HG03159 (cell line): ENCODE measurements around the gene ABO.
"Not testable (repeated sequence)": the region's sequence is repeated elsewhere in the genome, so short reads cannot be mapped to it uniquely, and the experiment has no call there.

Experiments used
- ATAC-seq: cut with Tn5 transposase; IDR thresholded peaks from one replicate; pipeline ENCODE4 v1.9.1; 2021; ENCODE audit warnings: mild to moderate bottlenecking, moderate library complexity; ENCODE audit not compliant: unreplicated experiment

Gene ABO

DNA sequence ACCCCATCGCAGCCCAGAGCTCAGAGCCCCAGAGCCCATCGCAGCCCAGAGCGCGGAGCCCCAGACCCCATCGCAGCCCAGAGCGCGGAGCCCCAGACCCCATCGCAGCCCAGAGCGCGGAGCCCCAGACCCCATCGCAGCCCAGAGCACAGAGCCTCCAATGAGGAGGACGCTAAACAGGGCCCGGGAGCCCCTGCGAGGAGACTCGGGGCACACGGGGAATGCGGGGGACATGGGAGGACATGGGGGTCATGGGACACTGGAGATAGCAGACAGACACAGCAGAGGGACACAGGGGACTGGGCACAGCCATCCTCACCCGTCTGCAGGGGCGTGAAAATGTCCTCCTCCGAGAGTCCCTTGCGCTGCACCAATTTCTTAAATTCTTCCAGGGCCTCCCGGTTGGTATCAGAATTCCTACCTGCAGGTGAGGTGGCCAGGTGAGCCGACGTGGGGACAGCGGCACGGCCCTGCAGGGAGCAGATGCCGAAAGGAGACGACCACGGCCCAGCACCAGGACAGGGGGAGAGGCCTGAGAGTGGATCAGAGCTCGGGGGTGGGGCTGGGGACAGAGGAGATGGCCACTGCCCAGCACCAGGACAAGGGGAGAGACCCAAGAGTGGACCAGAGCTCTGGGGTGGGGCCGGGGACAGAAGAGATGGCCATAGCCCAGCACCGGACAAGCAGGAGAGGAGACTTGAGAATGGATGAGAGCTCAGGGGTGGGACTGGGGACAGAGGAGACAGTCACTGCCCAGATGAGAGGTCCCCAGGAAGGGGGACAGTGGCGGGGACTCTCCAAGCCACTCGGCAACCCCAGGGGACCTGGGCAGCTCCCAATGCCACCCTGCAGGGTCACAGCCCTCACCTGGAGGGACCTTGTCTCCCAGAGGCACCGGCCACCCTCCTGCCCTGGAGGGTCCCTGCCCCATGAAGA lies 68.7 kb downstream of the ABO start:
- ATAC-seq: no peak

DNA sequence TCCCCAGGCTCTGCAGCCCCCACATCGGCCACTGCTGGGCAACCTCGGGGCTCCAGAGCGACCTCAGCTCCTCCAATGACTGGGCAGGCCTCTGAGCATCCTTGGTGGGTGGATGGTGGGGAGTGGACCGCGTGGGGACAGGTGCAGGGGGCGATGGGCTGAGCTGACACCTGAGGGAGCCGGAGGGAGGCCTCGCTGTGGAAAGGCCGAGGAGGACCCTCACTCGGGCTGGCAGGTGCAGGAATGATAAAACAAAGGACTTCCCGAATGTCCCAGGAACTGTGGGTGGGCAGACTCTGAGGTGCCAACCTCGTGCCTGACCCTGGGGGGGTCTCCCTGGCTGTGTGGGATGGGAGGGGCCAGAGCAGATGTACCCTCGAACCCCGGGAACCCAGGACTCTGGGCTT lies 69.5 kb downstream of the ABO start:
- not testable (repeated sequence) for ATAC-seq
